Ovary (tissue), 9 donors: ENCODE results near the gene BCL7A. TPM values are rescaled to one million over a fixed set of nuclear protein-coding genes. Genes with fewer than 3 reads are reported as not detected.
"Not testable (repeated sequence)": the region's sequence is repeated elsewhere in the genome, so short reads cannot be mapped to it uniquely, and the experiment has no call there.

Source experiments
- DNase-seq, 5 donors: peaks; one replicate each; pipeline ENCODE4 v3.0.0-alpha.2; 2019 to 2020
- H3K27ac ChIP-seq, 2 donors: fragments of 200-600 bp; one replicate each; pipeline versions ENCODE4 v1.5.1 to v1.8.0; 2019 to 2022
- H3K27me3 ChIP-seq: fragments of 200-600 bp; one replicate; pipeline ENCODE4 v1.8.0; 2022
- H3K36me3 ChIP-seq: fragments of 200-600 bp; sonication (generic); one replicate; pipeline ENCODE4 v1.5.1; 2019
- H3K4me1 ChIP-seq: one replicate; pipeline ENCODE4 v1.8.1; 2013; ENCODE audit warnings: mild to moderate bottlenecking, moderate library complexity; ENCODE audit not compliant: insufficient read depth
- H3K4me3 ChIP-seq: fragments of 200-600 bp; sonication (generic); one replicate; pipeline ENCODE4 v1.5.1; 2017
- H3K9me3 ChIP-seq, 2 donors: fragments of 200-600 bp in 1 of 2; sonication (generic) in 1 of 2; one replicate each; pipeline versions ENCODE4 v1.5.1 to v1.8.1; 2013 to 2019; ENCODE audit warnings: mild to moderate bottlenecking in 1 of 2, moderate library complexity in 1 of 2
- EP300 ChIP-seq: sonication (generic); formaldehyde crosslinking; IDR thresholded peaks from one replicate; pipeline ENCODE4 v1.6.1; 2017; ENCODE audit warnings: antibody characterized with exemption
- POLR2A ChIP-seq: fragments of 450-650 bp; IDR thresholded peaks from one replicate; pipeline ENCODE4 v1.6.1; 2017; ENCODE audit warnings: antibody characterized with exemption, mild to moderate bottlenecking, moderate library complexity
- WGBS, 3 donors: extraction: QIAGEN DNeasy Blood & Tissue Kit in 1 of 3; methylation state at CpG; one replicate each; pipeline versions ENCODE4 v1.1.5 to v1.1.7; 2013 to 2017; 5-methylcytosine and 5-hydroxymethylcytosine counted together
- intact Hi-C, 4 donors: fragments of 100-400 bp; cut with DNase I; formaldehyde crosslinking; loops; one replicate each; pipeline versions ENCODE4 v1.11.0 to v1.15.1; 2022 to 2023
- polyA plus RNA-seq, 2 donors: library from polyadenylated mRNA; stranded (reverse); fragments of 200-250 nt in 1 of 2; fragments of 350-450 nt in 1 of 2; fragmentation: Illumina TruSeq in 1 of 2; extraction: RNeasy Lipid Tissue Mini Kit (QIAGEN cat#74804) in 1 of 2; gene quantifications; one replicate each; pipeline ENCODE4 v1.2.3, GENCODE V29; 2013 to 2014
- total RNA-seq, 7 donors: library from RNA; depleted of rRNA in 2 of 7; stranded (reverse); fragments of >200 nt in 2 of 7; fragmentation: NEBNext Ultra II Directional in 3 of 7; extraction: Animal tissue kit (Norgen Biotek cat#: 25700) in 3 of 7; gene quantifications; one replicate each; pipeline versions ENCODE4 v1.1.0 to v1.2.4, GENCODE V29; 2016 to 2023
- TF ChIP-seq, protein P1 (sequence below), 3 donors: fragments of 450-650 bp in 2 of 3; fragments of 200-600 bp in 1 of 3; IDR thresholded peaks; one replicate each; pipeline versions ENCODE4 v1.5.1 to v1.8.0; 2016 to 2022; ENCODE audit warnings: antibody characterized with exemption in 3 of 3, mild to moderate bottlenecking in 1 of 3
- donor health status: DM: no; HTN: no; CAD: no; lungs with moderate emphysema.
- donor health status: DM: no; HTN: no; CAD: no.
- donor health status: Bipolar disorder and iron deficiency.
- donor health status: DM: yes; HTN: yes; CAD: no.
- donor health status: DM: no; HTN: no; CAD: no.
- donor health status: DM: yes; HTN: yes; CAD: no.

Gene BCL7A
- total and polyA plus RNA-seq, 9 donors, result 4.4 to 9.1 (median 6.4) TPM

DNA sequence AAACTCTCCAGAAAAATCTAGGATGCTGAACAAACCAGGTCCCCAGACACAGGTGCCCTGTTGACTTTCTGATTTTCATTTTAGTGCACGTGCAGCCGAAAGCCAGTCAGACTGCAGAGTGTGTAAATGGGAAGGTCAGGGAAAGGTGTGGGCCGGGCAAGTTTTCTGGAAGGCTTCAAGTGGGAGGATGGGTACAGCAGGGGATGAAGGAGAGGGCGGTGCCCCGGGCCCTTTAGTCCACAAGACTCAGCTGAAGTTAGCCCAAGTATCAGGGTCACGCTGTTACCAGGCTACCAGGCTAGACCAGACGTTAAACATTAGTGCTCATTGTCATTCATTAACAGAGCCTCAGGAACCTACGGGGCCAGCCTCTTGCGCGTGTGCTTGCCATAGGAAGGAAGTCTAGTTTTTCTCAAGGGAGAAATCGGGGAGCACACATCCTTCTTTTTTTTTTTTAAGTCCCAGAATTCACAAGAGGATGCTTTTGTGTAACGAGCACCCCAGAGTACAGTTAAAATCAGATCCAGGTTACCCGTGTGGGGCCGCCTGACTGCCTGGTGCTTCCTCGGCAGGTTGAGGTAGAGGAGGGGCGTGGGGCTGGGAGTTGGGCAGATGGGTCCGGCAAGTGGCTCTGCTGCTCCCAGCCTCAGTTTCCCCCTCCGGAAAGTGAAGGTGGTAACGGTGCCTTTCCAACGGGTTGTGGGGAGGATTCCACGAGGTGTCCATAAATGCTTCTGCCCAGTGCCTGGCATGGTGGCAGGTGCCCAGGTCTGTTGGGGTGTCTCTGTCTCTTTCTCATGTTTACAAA, 19.1 kb downstream of the BCL7A start:
- WGBS, 3 donors, result 86 to 90% (median 89%) methylated on average over 21 of the region's 21 CpGs
- no peak overlapping the region for H3K4me3 ChIP-seq
- DNase-seq, result no peak
- intact Hi-C loops, result no loop called here
- H3K27ac ChIP-seq, result no peak overlapping the region
- no peaks in the 10 kb centered on the region for H3K36me3 ChIP-seq
- no peaks in the 10 kb centered on the region for H3K27me3 ChIP-seq
- H3K9me3 ChIP-seq, result no peaks in the 10 kb centered on the region
- TF ChIP-seq POLR2A (no peak), EP300 (no peak)
- TF ChIP-seq, protein P1, sequence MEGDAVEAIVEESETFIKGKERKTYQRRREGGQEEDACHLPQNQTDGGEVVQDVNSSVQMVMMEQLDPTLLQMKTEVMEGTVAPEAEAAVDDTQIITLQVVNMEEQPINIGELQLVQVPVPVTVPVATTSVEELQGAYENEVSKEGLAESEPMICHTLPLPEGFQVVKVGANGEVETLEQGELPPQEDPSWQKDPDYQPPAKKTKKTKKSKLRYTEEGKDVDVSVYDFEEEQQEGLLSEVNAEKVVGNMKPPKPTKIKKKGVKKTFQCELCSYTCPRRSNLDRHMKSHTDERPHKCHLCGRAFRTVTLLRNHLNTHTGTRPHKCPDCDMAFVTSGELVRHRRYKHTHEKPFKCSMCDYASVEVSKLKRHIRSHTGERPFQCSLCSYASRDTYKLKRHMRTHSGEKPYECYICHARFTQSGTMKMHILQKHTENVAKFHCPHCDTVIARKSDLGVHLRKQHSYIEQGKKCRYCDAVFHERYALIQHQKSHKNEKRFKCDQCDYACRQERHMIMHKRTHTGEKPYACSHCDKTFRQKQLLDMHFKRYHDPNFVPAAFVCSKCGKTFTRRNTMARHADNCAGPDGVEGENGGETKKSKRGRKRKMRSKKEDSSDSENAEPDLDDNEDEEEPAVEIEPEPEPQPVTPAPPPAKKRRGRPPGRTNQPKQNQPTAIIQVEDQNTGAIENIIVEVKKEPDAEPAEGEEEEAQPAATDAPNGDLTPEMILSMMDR (IDR thresholded peaks at IDR 0.05), result no peak
- no peaks in the 10 kb centered on the region for H3K4me1 ChIP-seq

DNA sequence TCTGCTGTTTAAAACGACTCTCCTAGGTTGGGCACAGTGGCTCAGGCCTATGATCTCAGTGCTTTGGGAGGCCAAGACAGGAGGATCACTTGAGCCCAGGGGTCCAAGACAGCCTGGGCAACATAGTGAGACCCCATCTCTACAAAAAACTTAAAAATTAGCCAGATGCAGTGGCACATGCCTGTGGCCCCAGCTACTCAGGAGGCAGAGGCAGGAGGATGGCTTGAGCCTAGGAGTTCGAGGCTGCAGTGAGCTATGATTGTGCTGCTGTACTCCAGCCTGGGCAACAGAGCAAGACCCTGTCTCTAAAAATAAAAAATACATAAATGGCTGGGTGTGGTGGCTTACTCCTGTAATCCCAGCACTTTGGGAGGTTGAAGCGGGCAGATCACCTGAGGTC, 19.8 kb downstream of the BCL7A start:
- intact Hi-C loops, H3K4me1 ChIP-seq, H3K9me3 ChIP-seq, H3K27me3 ChIP-seq, H3K27ac ChIP-seq, H3K4me3 ChIP-seq, H3K36me3 ChIP-seq, DNase-seq: not testable (repeated sequence)
- 94 to 99% (median 95%) methylated on average over 3 of the region's 3 CpGs for WGBS, 3 donors

DNA sequence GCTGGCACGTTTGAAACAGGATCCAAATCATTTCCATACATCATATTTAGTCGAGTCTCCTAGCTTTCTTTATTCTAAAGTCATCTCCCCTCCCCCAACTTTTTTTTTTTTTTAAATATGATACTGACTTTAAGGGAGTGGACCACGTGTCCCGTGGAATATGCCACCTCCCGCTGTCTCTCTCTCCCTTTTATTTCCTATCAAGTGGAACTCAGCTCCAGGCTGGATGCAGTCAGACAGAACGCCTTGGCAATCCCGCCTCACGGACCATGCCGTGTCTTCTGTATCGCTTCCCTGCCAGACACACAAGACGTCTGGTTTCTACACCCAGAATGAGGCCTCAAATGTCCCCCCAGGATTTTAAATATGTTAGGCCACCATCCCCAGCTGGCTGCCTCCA, 21.2 kb downstream of the BCL7A start:
- WGBS, 3 donors, result 82 to 85% (median 84%) methylated on average over 11 of the region's 11 CpGs

DNA sequence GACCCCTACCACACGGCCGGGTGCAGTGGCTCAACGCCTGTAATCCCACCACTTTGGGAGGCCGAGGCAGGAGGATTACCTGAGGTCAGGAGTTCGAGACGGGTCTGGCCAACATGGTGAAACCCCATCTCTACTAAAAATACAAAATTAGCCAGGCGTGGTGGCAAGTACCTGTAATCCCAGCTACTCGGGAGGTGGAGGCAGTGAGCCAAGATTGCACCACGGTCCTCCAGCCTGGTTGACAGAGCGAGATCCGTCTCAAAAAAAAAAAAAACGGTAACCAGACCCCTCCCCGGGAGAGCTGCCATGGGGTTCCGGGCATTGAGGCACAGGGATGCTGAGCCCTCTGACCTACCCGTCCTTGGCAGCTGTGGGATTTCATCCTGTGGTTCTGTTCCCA, 21.8 kb downstream of the BCL7A start:
- intact Hi-C loops, result no loop called here

More for the DNA sequence above, 21.2 kb downstream of the BCL7A start:
- TF ChIP-seq POLR2A (no peak), EP300 (no peak)
- TF ChIP-seq, protein P1 (IDR thresholded peaks at IDR 0.05), result no peak
- Histone ChIP-seq H3K36me3 (no peaks in the 10 kb centered on the region), H3K4me3 (no peak overlapping the region), H3K27ac (no peak overlapping the region), H3K4me1 (no peaks in the 10 kb centered on the region), H3K9me3 (no peaks in the 10 kb centered on the region), H3K27me3 (no peaks in the 10 kb centered on the region)
- intact Hi-C loops, result no loop called here
- no peak for DNase-seq

DNA sequence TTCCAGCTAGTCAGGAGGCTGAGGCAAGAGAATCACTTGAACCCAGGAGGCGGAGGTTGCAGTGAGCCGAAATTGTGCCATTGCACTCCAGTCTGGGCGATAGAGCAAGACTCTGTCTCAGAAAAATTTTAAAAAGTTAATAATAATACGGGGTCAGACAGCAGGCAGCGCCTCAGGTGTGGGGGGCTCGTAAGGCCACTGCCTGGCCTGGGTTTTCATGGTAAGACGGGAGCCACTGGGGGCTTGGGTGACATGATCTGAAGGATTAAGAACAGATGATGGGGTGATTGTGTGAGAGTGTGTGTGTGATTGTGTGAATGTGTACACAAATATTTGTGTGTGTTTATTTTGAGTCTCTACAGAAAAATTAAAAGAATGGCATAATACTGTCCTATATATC, 23.6 kb downstream of the BCL7A start:
- 97 to 99% (median 98%) methylated on average over 7 of the region's 7 CpGs for WGBS, 3 donors
- Histone ChIP-seq H3K27ac (no peak overlapping the region), H3K27me3 (no peaks in the 10 kb centered on the region), H3K9me3 (no peaks in the 10 kb centered on the region), H3K36me3 (no peaks in the 10 kb centered on the region), H3K4me1 (peaks cover under 1% of the 10 kb centered on the region), H3K4me3 (no peak overlapping the region)
- no peak for DNase-seq
- intact Hi-C loops, result no loop called here
- TF ChIP-seq EP300, result no peak
- TF ChIP-seq, protein P1 (IDR thresholded peaks at IDR 0.05), result no peak
- TF ChIP-seq POLR2A, result no peak

More for the DNA sequence above, 21.8 kb downstream of the BCL7A start:
- Histone ChIP-seq H3K27ac (no peak overlapping the region), H3K9me3 (no peaks in the 10 kb centered on the region), H3K27me3 (no peaks in the 10 kb centered on the region), H3K4me3 (no peak overlapping the region), H3K4me1 (no peaks in the 10 kb centered on the region), H3K36me3 (no peaks in the 10 kb centered on the region)
- 89 to 92% (median 90%) methylated on average over 15 of the region's 15 CpGs for WGBS, 3 donors
- TF ChIP-seq POLR2A (no peak), EP300 (no peak)
- TF ChIP-seq, protein P1 (IDR thresholded peaks at IDR 0.05), result no peak
- no peak for DNase-seq
